DMS 273 (cell line): ENCODE results near the gene FAM149B1.

Source experiments
- DNase-seq: peaks from one replicate; lab custom pipeline; 2025; ENCODE audit not compliant: unreplicated experiment; lab: John Stamatoyannopoulos, UW

FAM149B1 gene

GRCh38 chr10:73232887-73233286, 65.0 kb downstream of the FAM149B1 start:
- DNase-seq = peak; percentile 19

- no peak for DNase-seq
Observed at GRCh38 chr10:73233883-73234282, 66.0 kb downstream of the FAM149B1 start.

GRCh38 chr10:73234695-73235094, 66.8 kb downstream of the FAM149B1 start:
- DNase-seq = no peak

- no peak for DNase-seq
Observed at GRCh38 chr10:73238990-73239566, 71.2 kb downstream of the FAM149B1 start.

- no peak for DNase-seq
Observed at GRCh38 chr10:73239908-73240307, 72.0 kb downstream of the FAM149B1 start.

- DNase-seq = no peak
Observed at GRCh38 chr10:73244866-73245477, 77.1 kb downstream of the FAM149B1 start.

GRCh38 chr10:73246322-73246645, 78.4 kb downstream of the FAM149B1 start:
- DNase-seq = peak; percentile 22

GRCh38 chr10:73246646-73247508, 79.0 kb downstream of the FAM149B1 start, which contains the start of gene DNAJC9:
Gene DNAJC9, minus strand, starts transcription at chr10:73247255. Its CDS starts 66 bp downstream, at chr10:73247189.
- peak; percentile 97 for DNase-seq

- DNase-seq = peak; percentile 62
Observed at GRCh38 chr10:73247509-73248258, 79.8 kb downstream of the FAM149B1 start.

- peak; percentile 17 for DNase-seq
Observed at GRCh38 chr10:73248259-73248724, 80.4 kb downstream of the FAM149B1 start.

GRCh38 chr10:73251683-73252444, 83.9 kb downstream of the FAM149B1 start:
- peak; percentile 54 for DNase-seq

- DNase-seq = peak; percentile 96
Observed at GRCh38 chr10:73252445-73253224, 84.7 kb downstream of the FAM149B1 start, which contains the start of gene MRPS16. Gene MRPS16, minus strand, starts transcription at chr10:73252644. Its CDS starts 162 bp downstream, at chr10:73252482.

- peak; percentile 18 for DNase-seq
Observed at GRCh38 chr10:73253225-73253555, 85.3 kb downstream of the FAM149B1 start.

GRCh38 chr10:73258612-73259011, 90.7 kb downstream of the FAM149B1 start:
- DNase-seq = peak; percentile 7

- no peak for DNase-seq
Observed at GRCh38 chr10:73261362-73261995, 93.6 kb downstream of the FAM149B1 start.

GRCh38 chr10:73262105-73262730, 94.3 kb downstream of the FAM149B1 start:
- DNase-seq = no peak

GRCh38 chr10:73262880-73263555, 95.1 kb downstream of the FAM149B1 start:
- no peak for DNase-seq

GRCh38 chr10:73263693-73264347, 95.9 kb downstream of the FAM149B1 start:
- peak; percentile 17 for DNase-seq
